Prostate gland (tissue), 2 donors: Measurements from ENCODE around the gene WWOX. TPM values are rescaled to one million over a fixed set of nuclear protein-coding genes. Genes with fewer than 3 reads are reported as not detected.

ENCODE experiments used
- DNase-seq: peaks from one replicate; pipeline ENCODE4 v3.0.0-alpha.2; 2019; ENCODE audit warnings: low spot score
- H3K27ac ChIP-seq, 2 donors: fragments of 200-600 bp; sonication (generic); 2 replicates each; pipeline ENCODE4 v1.5.1; 2017 to 2019
- H3K27me3 ChIP-seq: fragments of 200-600 bp; sonication (generic); replicated peaks from 2 replicates; pipeline ENCODE4 v1.5.1; 2019; ENCODE audit not compliant: insufficient read depth
- H3K36me3 ChIP-seq, 2 donors: fragments of 200-600 bp; sonication (generic); 1 replicate in 1 of 2; 2 replicates in 1 of 2; pipeline versions ENCODE4 v1.5.1 to v1.8.1; 2017 to 2019
- H3K4me1 ChIP-seq: fragments of 200-600 bp; sonication (generic); replicated peaks from 2 replicates; pipeline ENCODE4 v1.5.1; 2019
- H3K4me3 ChIP-seq, 2 donors: fragments of 200-600 bp; sonication (generic); 2 replicates each; pipeline ENCODE4 v1.5.1; 2017 to 2019
- H3K9me3 ChIP-seq: fragments of 200-600 bp; sonication (generic); 2 replicates; pipeline ENCODE4 v1.5.1; 2017
- POLR2A ChIP-seq: fragments of 450-650 bp; IDR thresholded peaks from one replicate; pipeline ENCODE4 v1.6.1; 2016; ENCODE audit warnings: antibody characterized with exemption, mild to moderate bottlenecking
- POLR2AphosphoS5 ChIP-seq: sonication (generic); formaldehyde crosslinking; IDR thresholded peaks from one replicate; pipeline ENCODE4 v1.6.1; 2017; ENCODE audit warnings: antibody characterized with exemption
- WGBS: methylation state at CpG from one replicate; pipeline ENCODE4 v1.1.5; 2018; 5-methylcytosine and 5-hydroxymethylcytosine counted together
- intact Hi-C: fragments of 100-400 bp; cut with DNase I; formaldehyde crosslinking; loops from one replicate; pipeline ENCODE4 v1.14.2; 2022
- total RNA-seq, 2 donors: library from RNA; depleted of rRNA; stranded (reverse); fragments of >200 nt; gene quantifications; one replicate each; pipeline ENCODE4 v1.1.0, GENCODE V29; 2016
- TF ChIP-seq, protein P1 (sequence below), 4 experiments: fragments of 200-600 bp in 2 of 4; fragments of 450-650 bp in 2 of 4; sonication (generic) in 2 of 4; IDR thresholded peaks; 1 replicate in 3 of 4; 2 replicates in 1 of 4; pipeline ENCODE4 v1.5.1; 2016 to 2019; ENCODE audit warnings: antibody characterized with exemption in 4 of 4, mild to moderate bottlenecking in 2 of 4, moderate library complexity in 2 of 4

WWOX gene
- total RNA-seq, 2 donors from 2014 or later: 93.2 to 99.4 TPM

DNA sequence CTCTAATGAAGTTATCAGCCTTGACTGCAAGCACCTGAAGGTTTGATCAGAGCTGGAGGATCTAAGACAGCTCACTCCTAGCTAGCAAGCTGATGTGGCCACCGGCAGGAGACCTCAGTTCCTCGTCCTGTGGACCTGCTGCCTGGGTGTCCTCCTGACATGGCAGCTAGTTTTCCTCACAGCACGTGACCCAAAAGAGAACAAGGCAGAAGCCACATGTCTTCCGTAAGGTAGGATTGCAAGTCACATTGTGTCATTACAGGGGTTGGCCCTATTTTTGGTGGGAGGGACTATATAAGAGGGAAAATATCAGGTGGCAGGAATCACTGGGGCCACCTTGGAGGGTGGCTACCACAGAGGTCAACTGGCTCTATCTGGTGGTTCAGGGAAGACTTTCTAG lies 18.1 kb upstream of the WWOX start:
- TF ChIP-seq, protein P1, sequence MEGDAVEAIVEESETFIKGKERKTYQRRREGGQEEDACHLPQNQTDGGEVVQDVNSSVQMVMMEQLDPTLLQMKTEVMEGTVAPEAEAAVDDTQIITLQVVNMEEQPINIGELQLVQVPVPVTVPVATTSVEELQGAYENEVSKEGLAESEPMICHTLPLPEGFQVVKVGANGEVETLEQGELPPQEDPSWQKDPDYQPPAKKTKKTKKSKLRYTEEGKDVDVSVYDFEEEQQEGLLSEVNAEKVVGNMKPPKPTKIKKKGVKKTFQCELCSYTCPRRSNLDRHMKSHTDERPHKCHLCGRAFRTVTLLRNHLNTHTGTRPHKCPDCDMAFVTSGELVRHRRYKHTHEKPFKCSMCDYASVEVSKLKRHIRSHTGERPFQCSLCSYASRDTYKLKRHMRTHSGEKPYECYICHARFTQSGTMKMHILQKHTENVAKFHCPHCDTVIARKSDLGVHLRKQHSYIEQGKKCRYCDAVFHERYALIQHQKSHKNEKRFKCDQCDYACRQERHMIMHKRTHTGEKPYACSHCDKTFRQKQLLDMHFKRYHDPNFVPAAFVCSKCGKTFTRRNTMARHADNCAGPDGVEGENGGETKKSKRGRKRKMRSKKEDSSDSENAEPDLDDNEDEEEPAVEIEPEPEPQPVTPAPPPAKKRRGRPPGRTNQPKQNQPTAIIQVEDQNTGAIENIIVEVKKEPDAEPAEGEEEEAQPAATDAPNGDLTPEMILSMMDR (IDR thresholded peaks at IDR 0.05): no peak
- TF ChIP-seq POLR2AphosphoS5 (no peak), POLR2A (no peak)
- Histone ChIP-seq H3K36me3 (no peaks in the 10 kb centered on the region), H3K27ac (no peak overlapping the region), H3K9me3 (no peaks in the 10 kb centered on the region), H3K27me3 (no peaks in the 10 kb centered on the region), H3K4me1 (no peaks in the 10 kb centered on the region), H3K4me3 (no peak overlapping the region)
- WGBS: 96% methylated on average over 4 of the region's 4 CpGs
- intact Hi-C loops: no loop called here
- DNase-seq: no peak

DNA sequence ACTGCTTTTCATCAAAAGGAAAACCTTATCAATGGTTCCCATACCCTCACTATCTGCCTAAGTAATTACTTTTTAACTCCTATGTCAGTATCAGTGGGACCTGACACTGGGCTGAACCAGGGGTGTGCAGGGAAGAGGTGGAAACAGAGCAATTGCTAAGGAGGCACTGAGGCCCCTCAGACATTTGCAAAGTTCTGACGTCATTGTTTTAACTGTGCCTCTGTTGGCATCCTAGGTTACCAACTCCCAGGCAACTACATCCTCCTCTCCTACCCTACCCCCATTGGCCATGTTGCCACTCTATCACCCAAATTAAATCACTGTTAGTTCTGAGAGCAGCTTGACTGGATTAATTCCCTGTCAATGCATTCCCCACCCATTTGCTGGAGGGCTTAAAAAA lies 8.0 kb upstream of the WWOX start:
- Histone ChIP-seq H3K27ac (no peak overlapping the region), H3K9me3 (no peaks in the 10 kb centered on the region), H3K4me1 (no peaks in the 10 kb centered on the region), H3K36me3 (no peaks in the 10 kb centered on the region), H3K4me3 (no peak overlapping the region), H3K27me3 (no peaks in the 10 kb centered on the region)
- intact Hi-C loops: no loop called here
- DNase-seq: no peak
- TF ChIP-seq, protein P1 (IDR thresholded peaks at IDR 0.05): no peak
- no peak for TF ChIP-seq POLR2A
- TF ChIP-seq POLR2AphosphoS5: no peak
- 75% methylated on average over 1 of the region's 1 CpG for WGBS

DNA sequence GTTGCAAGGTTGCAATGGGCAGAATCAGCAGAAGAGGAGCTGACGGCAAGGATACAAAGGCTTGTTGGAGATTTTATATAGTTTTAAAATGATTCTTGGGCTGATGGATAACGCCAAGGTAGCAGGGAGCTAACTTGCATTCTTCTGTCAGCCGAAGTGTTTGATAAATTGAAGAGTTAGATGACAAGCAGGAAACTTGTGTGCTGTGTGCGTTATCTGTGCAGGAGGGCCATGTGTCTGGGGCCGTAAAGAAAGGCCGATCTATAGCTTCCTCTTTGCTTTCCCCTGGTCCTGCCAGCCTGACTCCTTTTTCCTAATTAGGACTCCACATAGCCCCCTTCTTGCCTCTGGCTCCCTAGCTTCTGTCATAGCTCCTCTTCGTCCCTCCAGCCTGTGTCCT lies 6.7 kb upstream of the WWOX start:
- no peak for TF ChIP-seq POLR2A
- TF ChIP-seq, protein P1 (IDR thresholded peaks at IDR 0.05): no peak
- no peak for TF ChIP-seq POLR2AphosphoS5
- no peaks in the 10 kb centered on the region for H3K27me3 ChIP-seq
- no peak overlapping the region for H3K27ac ChIP-seq
- no peaks in the 10 kb centered on the region for H3K9me3 ChIP-seq
- intact Hi-C loops: no loop called here
- H3K36me3 ChIP-seq: no peaks in the 10 kb centered on the region
- no peak overlapping the region for H3K4me3 ChIP-seq
- no peak for DNase-seq
- H3K4me1 ChIP-seq: no peaks in the 10 kb centered on the region
- WGBS: 57% methylated on average over 7 of the region's 7 CpGs

DNA sequence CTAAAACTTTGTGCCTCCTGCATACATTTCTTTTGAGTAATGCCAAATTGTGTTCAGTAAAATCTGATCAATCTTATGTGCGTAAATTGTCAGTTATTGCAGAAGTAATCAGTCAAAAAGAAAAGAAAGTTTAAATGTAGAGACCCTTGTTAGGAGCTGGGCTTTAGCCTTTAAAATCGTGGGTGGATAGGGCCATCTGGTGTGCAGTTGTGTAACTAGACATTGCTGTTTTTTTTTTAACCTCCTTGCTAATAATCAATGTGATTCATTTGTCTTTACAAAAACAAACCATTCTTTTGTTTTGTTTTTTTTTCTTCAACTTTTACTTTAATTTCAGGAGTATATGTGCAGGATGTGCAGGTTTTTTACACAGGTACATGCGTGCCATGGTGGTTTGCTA lies 5.3 kb upstream of the WWOX start:
- Histone ChIP-seq H3K27me3 (no peaks in the 10 kb centered on the region), H3K4me1 (no peaks in the 10 kb centered on the region), H3K27ac (no peak overlapping the region), H3K9me3 (no peaks in the 10 kb centered on the region), H3K4me3 (no peak overlapping the region), H3K36me3 (no peaks in the 10 kb centered on the region)
- TF ChIP-seq, protein P1 (IDR thresholded peaks at IDR 0.05): no peak
- no peak for TF ChIP-seq POLR2A
- TF ChIP-seq POLR2AphosphoS5: no peak
- intact Hi-C loops: no loop called here
- WGBS: 61% methylated on average over 3 of the region's 3 CpGs
- DNase-seq: no peak

DNA sequence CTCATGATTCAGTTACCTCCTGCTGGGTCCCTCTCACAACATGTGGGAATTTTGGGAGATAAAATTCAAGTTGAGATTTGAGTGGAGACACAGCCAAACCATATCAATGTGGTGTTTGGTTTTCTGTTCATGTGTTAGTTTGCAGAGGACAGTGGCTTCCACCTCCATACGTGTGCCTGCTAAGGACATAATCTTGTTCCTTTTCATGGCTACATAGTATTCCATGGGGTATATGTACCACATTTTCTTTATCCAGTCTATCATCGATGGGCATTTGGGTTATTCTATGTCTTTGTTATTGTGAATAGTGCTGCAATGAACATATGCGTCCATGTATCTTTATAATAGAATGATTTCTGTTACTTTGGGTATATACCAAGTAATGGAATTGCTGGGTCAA lies 4.5 kb upstream of the WWOX start:
- intact Hi-C loops: no loop called here
- WGBS: 95% methylated on average over 3 of the region's 3 CpGs

More for the DNA sequence above, 4.5 kb upstream of the WWOX start:
- TF ChIP-seq POLR2A: no peak
- TF ChIP-seq, protein P1 (IDR thresholded peaks at IDR 0.05): no peak
- no peak for TF ChIP-seq POLR2AphosphoS5
- Histone ChIP-seq H3K36me3 (no peaks in the 10 kb centered on the region), H3K4me3 (no peak overlapping the region), H3K27ac (no peak overlapping the region), H3K9me3 (no peaks in the 10 kb centered on the region), H3K4me1 (no peaks in the 10 kb centered on the region), H3K27me3 (no peaks in the 10 kb centered on the region)
- no peak for DNase-seq
